WTC11 (cell line): ENCODE results near the gene ADAMTS2. TPM values are rescaled to one million over a fixed set of nuclear protein-coding genes. Genes with fewer than 3 reads are reported as not detected.

ENCODE experiments used
- ATAC-seq: fragments of 200-7000 bp; cut with Tn5 transposase; 2 replicates; pipeline ENCODE4 v1.10.0; 2021; ENCODE audit warnings: mild to moderate bottlenecking, moderate library complexity
- CTCF ChIA-PET: fragments of 300-600 bp; sonication (Branson Sonifier 250); formaldehyde crosslinking; loops from one replicate; lab custom pipeline; 2021; ENCODE audit warnings: antibody characterized with exemption; lab: Charles Lee
- POLR2A ChIA-PET: fragments of 350-600 bp; sonication (Branson Sonifier 250); formaldehyde crosslinking; loops from one replicate; lab custom pipeline; 2021; ENCODE audit warnings: antibody characterized with exemption; lab: Charles Lee
- DNase-seq: peaks from one replicate; pipeline ENCODE4 v3.0.0; 2021; ENCODE audit warnings: low spot score
- H3K27ac Mint-ChIP-seq: 2 replicates; pipeline ENCODE4 v1.8.0; 2021; ENCODE audit warnings: mixed read lengths
- H3K27me3 Mint-ChIP-seq: 2 replicates; pipeline ENCODE4 v1.8.0; 2021; ENCODE audit warnings: low read depth, mild to moderate bottlenecking, moderate library complexity, mixed read lengths
- H3K36me3 Mint-ChIP-seq: 2 replicates; pipeline ENCODE4 v1.8.0; 2021; ENCODE audit warnings: mixed read lengths
- H3K4me1 Mint-ChIP-seq: 2 replicates; pipeline ENCODE4 v1.8.0; 2022; ENCODE audit warnings: mixed read lengths
- H3K4me3 Mint-ChIP-seq: 2 replicates; pipeline ENCODE4 v1.8.0; 2021; ENCODE audit warnings: mild to moderate bottlenecking, moderate library complexity, mixed read lengths
- H3K9me3 Mint-ChIP-seq: 2 replicates; pipeline ENCODE4 v1.8.0; 2021; ENCODE audit warnings: mixed read lengths
- AR ChIP-seq: fragments of 250-450 bp; sonication (Bioruptor Pico); IDR thresholded peaks from 2 replicates; pipeline ENCODE4 v1.9.0; 2021; ENCODE audit warnings: mild to moderate bottlenecking
- ARID4B ChIP-seq: sonication (generic); formaldehyde crosslinking; IDR thresholded peaks from 2 replicates; pipeline ENCODE4 v1.8.0; 2023; ENCODE audit warnings: missing genetic modification reagents, mild to moderate bottlenecking, borderline replicate concordance
- ATF6 ChIP-seq: sonication (generic); formaldehyde crosslinking; IDR thresholded peaks from 2 replicates; pipeline ENCODE4 v1.8.1; 2023; ENCODE audit warnings: mild to moderate bottlenecking, missing genetic modification reagents
- CBFB ChIP-seq: sonication (generic); formaldehyde crosslinking; IDR thresholded peaks from 2 replicates; pipeline ENCODE4 v1.8.1; 2022; ENCODE audit warnings: mild to moderate bottlenecking, low read depth, missing genetic modification reagents
- ESRRA ChIP-seq: sonication (generic); formaldehyde crosslinking; IDR thresholded peaks from 2 replicates; pipeline ENCODE4 v1.8.1; 2022; ENCODE audit warnings: mild to moderate bottlenecking, missing genetic modification reagents, borderline replicate concordance
- FOXJ3 ChIP-seq: sonication (generic); formaldehyde crosslinking; IDR thresholded peaks from 2 replicates; pipeline ENCODE4 v1.9.0; 2021; ENCODE audit warnings: missing genetic modification reagents, mild to moderate bottlenecking, borderline replicate concordance
- HMGA2 ChIP-seq: fragments of 250-450 bp; sonication (Bioruptor Pico); IDR thresholded peaks from 2 replicates; pipeline ENCODE4 v1.4.0; 2021; ENCODE audit warnings: mild to moderate bottlenecking, moderate library complexity
- IRF1 ChIP-seq: sonication (generic); formaldehyde crosslinking; IDR thresholded peaks from 2 replicates; pipeline ENCODE4 v1.8.0; 2023; ENCODE audit warnings: missing genetic modification reagents
- MAX ChIP-seq: sonication (generic); formaldehyde crosslinking; IDR thresholded peaks from 2 replicates; pipeline ENCODE4 v1.8.0; 2022; ENCODE audit warnings: mild to moderate bottlenecking, missing genetic modification reagents
- MXD4 ChIP-seq: fragments of 250-450 bp; sonication (Bioruptor Pico); IDR thresholded peaks from 2 replicates; pipeline ENCODE4 v1.8.0; 2021; ENCODE audit warnings: mild to moderate bottlenecking, moderate library complexity, borderline replicate concordance
- OVOL2 ChIP-seq: fragments of 250-450 bp; sonication (Bioruptor Pico); IDR thresholded peaks from 2 replicates; pipeline ENCODE4 v1.9.0; 2021; ENCODE audit warnings: mild to moderate bottlenecking, borderline replicate concordance
- PRDM15 ChIP-seq: sonication (generic); formaldehyde crosslinking; IDR thresholded peaks from 2 replicates; pipeline ENCODE4 v1.8.0; 2022; ENCODE audit warnings: missing genetic modification reagents
- PREB ChIP-seq: sonication (generic); formaldehyde crosslinking; IDR thresholded peaks from 2 replicates; pipeline ENCODE4 v1.8.1; 2022; ENCODE audit warnings: mild to moderate bottlenecking, missing genetic modification reagents, moderate library complexity, borderline replicate concordance
- SMAD3 ChIP-seq: sonication (generic); formaldehyde crosslinking; IDR thresholded peaks from 2 replicates; pipeline ENCODE4 v1.8.0; 2022; ENCODE audit warnings: missing genetic modification reagents, mild to moderate bottlenecking, borderline replicate concordance
- TP53 ChIP-seq: sonication (generic); formaldehyde crosslinking; IDR thresholded peaks from 2 replicates; pipeline ENCODE4 v1.8.1; 2023; ENCODE audit warnings: mild to moderate bottlenecking, missing genetic modification reagents
- ZNF121 ChIP-seq: sonication (generic); formaldehyde crosslinking; IDR thresholded peaks from 2 replicates; pipeline ENCODE4 v1.8.0; 2023; ENCODE audit warnings: missing genetic modification reagents
- ZNF138 ChIP-seq: sonication (generic); formaldehyde crosslinking; conservative IDR thresholded peaks from 2 replicates; pipeline ENCODE4 v1.8.1; 2022; ENCODE audit warnings: mild to moderate bottlenecking, moderate library complexity, missing genetic modification reagents
- ZNF232 ChIP-seq: sonication (generic); formaldehyde crosslinking; IDR thresholded peaks from 2 replicates; pipeline ENCODE4 v1.8.0; 2022; ENCODE audit warnings: mild to moderate bottlenecking, missing genetic modification reagents
- ZNF263 ChIP-seq: sonication (generic); formaldehyde crosslinking; IDR thresholded peaks from 2 replicates; pipeline ENCODE4 v1.8.1; 2022; ENCODE audit warnings: low read depth, mild to moderate bottlenecking, moderate library complexity, missing genetic modification reagents
- ZNF396 ChIP-seq: fragments of 250-450 bp; sonication (Bioruptor Pico); IDR thresholded peaks from 2 replicates; pipeline ENCODE4 v1.8.0; 2021; ENCODE audit warnings: mild to moderate bottlenecking, moderate library complexity, borderline replicate concordance
- total RNA-seq: library from RNA; stranded (reverse); gene quantifications from 3 replicates; pipeline ENCODE4 v1.2.3, GENCODE V29; 2021

The ADAMTS2 gene
- total RNA-seq, 1 experiment from 2014 or later = 11.2 TPM

- ChIA-PET POLR2A (no interaction called here), CTCF (interaction anchor here (1.6 kb wide), 1 partner anchor 204 kb away, joined by 3 read pairs; no protein-coding TSS in a partner anchor)
- DNase-seq = no peak
- H3K4me1 Mint-ChIP-seq = no peaks in the 10 kb centered on the region
- no peaks in the 10 kb centered on the region for H3K27me3 Mint-ChIP-seq
- TF ChIP-seq IRF1 (no peak), TP53 (CRISPR knock-in tag) (no peak), HMGA2 (CRISPR knock-in tag) (no peak), MAX (CRISPR knock-in tag) (no peak), ARID4B (CRISPR knock-in tag) (no peak), CBFB (CRISPR knock-in tag) (no peak), SMAD3 (CRISPR knock-in tag) (no peak), PREB (CRISPR knock-in tag) (no peak)
- TF ChIP-seq, all 79 proteins: peak for 0
- Mint-ChIP-seq H3K27ac (no peak overlapping the region), H3K36me3 (no peaks in the 10 kb centered on the region), H3K9me3 (no peaks in the 10 kb centered on the region), H3K4me3 (no peak overlapping the region)
- ATAC-seq = no peak
These were observed 55.4 kb downstream of the ADAMTS2 start for GRCh38 chr5:179289756-179290385.

- no peaks in the 10 kb centered on the region for H3K36me3 Mint-ChIP-seq
- TF ChIP-seq ZNF121 (CRISPR knock-in tag) = no peak
- TF ChIP-seq MXD4 = no peak
- TF ChIP-seq PRDM15 (CRISPR knock-in tag) = no peak
- no peak for TF ChIP-seq ZNF232 (CRISPR knock-in tag)
- no peak for TF ChIP-seq ZNF263 (CRISPR knock-in tag)
- no peak for TF ChIP-seq ZNF396 (CRISPR knock-in tag)
- no peak for TF ChIP-seq AR
- no peak for TF ChIP-seq ATF6 (CRISPR knock-in tag)
- no peak for TF ChIP-seq FOXJ3 (CRISPR knock-in tag)
- TF ChIP-seq ESRRA = no peak
- TF ChIP-seq OVOL2 (CRISPR knock-in tag) = no peak
- TF ChIP-seq ZNF138 = no peak
These were observed 56.5 kb downstream of the ADAMTS2 start for GRCh38 chr5:179288809-179289185.

More at GRCh38 chr5:179288809-179289185, 56.5 kb downstream of the ADAMTS2 start:
- DNase-seq = no peak
- ATAC-seq = no peak
- POLR2A ChIA-PET = no interaction called here
- H3K27me3 Mint-ChIP-seq = no peaks in the 10 kb centered on the region
- H3K4me1 Mint-ChIP-seq = no peaks in the 10 kb centered on the region
- CTCF ChIA-PET = no interaction called here
- H3K4me3 Mint-ChIP-seq = no peak overlapping the region
- H3K9me3 Mint-ChIP-seq = no peaks in the 10 kb centered on the region
- H3K27ac Mint-ChIP-seq = no peak overlapping the region
